SJCRH30 (cell line): Measurements from ENCODE around the gene MEP1A. TPM values are rescaled to one million over a fixed set of nuclear protein-coding genes. Genes with fewer than 3 reads are reported as not detected.
A peak's percentile ranks its signal among the peaks of the same experiment; 100 is the strongest.

Experiments used
- DNase-seq, 2 experiments: peaks; one replicate each; pipeline ENCODE4 v3.0.0-alpha.2; 2015 to 2020
- H3K27ac ChIP-seq: fragments of 250-450 bp; sonication (Bioruptor Pico); 2 replicates; pipeline ENCODE4 v1.5.1; 2020; ENCODE audit warnings: mild to moderate bottlenecking, moderate library complexity
- H3K27me3 ChIP-seq: fragments of 250-450 bp; sonication (Bioruptor Pico); 2 replicates; pipeline ENCODE4 v1.5.1; 2020; ENCODE audit warnings: mild to moderate bottlenecking, moderate library complexity
- H3K36me3 ChIP-seq: fragments of 250-450 bp; sonication (Bioruptor Pico); 2 replicates; pipeline ENCODE4 v1.5.1; 2020; ENCODE audit warnings: mild to moderate bottlenecking, moderate library complexity
- H3K4me1 ChIP-seq: fragments of 250-450 bp; sonication (Bioruptor Pico); 2 replicates; pipeline ENCODE4 v1.5.1; 2020; ENCODE audit warnings: mild to moderate bottlenecking, moderate library complexity
- H3K4me3 ChIP-seq: fragments of 250-450 bp; sonication (Bioruptor Pico); 2 replicates; pipeline ENCODE4 v1.5.1; 2020; ENCODE audit warnings: mild to moderate bottlenecking, moderate library complexity
- H3K9me3 ChIP-seq: fragments of 250-450 bp; sonication (Bioruptor Pico); replicated peaks from 2 replicates; pipeline ENCODE4 v1.5.1; 2020; ENCODE audit warnings: mild to moderate bottlenecking, moderate library complexity
- total RNA-seq: library from RNA; depleted of rRNA; stranded (reverse); fragments of >200 nt; shearing (Covaris generic); gene quantifications from 2 replicates; pipeline ENCODE4 v1.2.3, GENCODE V29; 2014

MEP1A gene
- total RNA-seq, 1 experiment from 2014 or later, result not detected

GRCh38 chr6:46789434-46790354 is 3.5 kb upstream of the MEP1A start:
- H3K36me3 ChIP-seq, result no peaks in the 10 kb centered on the region
- no peak for DNase-seq
- H3K4me3 ChIP-seq, result no peak overlapping the region
- no peaks in the 10 kb centered on the region for H3K27me3 ChIP-seq
- no peak overlapping the region for H3K27ac ChIP-seq
- H3K4me1 ChIP-seq, result no peaks in the 10 kb centered on the region
- H3K9me3 ChIP-seq, result no peaks in the 10 kb centered on the region

- Histone ChIP-seq H3K27me3 (no peaks in the 10 kb centered on the region), H3K4me3 (no peak overlapping the region), H3K27ac (no peak overlapping the region), H3K9me3 (no peaks in the 10 kb centered on the region), H3K4me1 (no peaks in the 10 kb centered on the region), H3K36me3 (no peaks in the 10 kb centered on the region)
- DNase-seq, result no peak
Measured at GRCh38 chr6:46790355-46790874, 2.8 kb upstream of the MEP1A start.

GRCh38 chr6:46792635-46793034 is 554 bp upstream of the MEP1A start:
- DNase-seq, result no peak
- no peak overlapping the region for H3K27ac ChIP-seq
- H3K4me3 ChIP-seq, result no peak overlapping the region
- H3K27me3 ChIP-seq, result no peaks in the 10 kb centered on the region
- H3K36me3 ChIP-seq, result no peaks in the 10 kb centered on the region
- no peaks in the 10 kb centered on the region for H3K9me3 ChIP-seq
- H3K4me1 ChIP-seq, result peaks cover 13% of the 10 kb centered on the region

- H3K4me1 ChIP-seq, result peaks cover 13% of the 10 kb centered on the region
- no peak overlapping the region for H3K27ac ChIP-seq
- H3K9me3 ChIP-seq, result no peaks in the 10 kb centered on the region
- no peak overlapping the region for H3K4me3 ChIP-seq
- no peaks in the 10 kb centered on the region for H3K36me3 ChIP-seq
- no peak for DNase-seq
- H3K27me3 ChIP-seq, result no peaks in the 10 kb centered on the region
Measured at GRCh38 chr6:46794068-46794467, 879 bp downstream of the MEP1A start.

- Histone ChIP-seq H3K36me3 (no peaks in the 10 kb centered on the region), H3K4me1 (peaks cover 13% of the 10 kb centered on the region), H3K9me3 (no peaks in the 10 kb centered on the region), H3K4me3 (no peak overlapping the region), H3K27me3 (no peaks in the 10 kb centered on the region), H3K27ac (no peak overlapping the region)
- DNase-seq, result no peak
Measured at GRCh38 chr6:46795816-46796215, 2.6 kb downstream of the MEP1A start.

- H3K27ac ChIP-seq, result no peak overlapping the region
- peak in 1 of 2 experiments; percentile 53 for DNase-seq
Measured at GRCh38 chr6:46796848-46797580, 3.8 kb downstream of the MEP1A start.

GRCh38 chr6:46799657-46800056 is 6.5 kb downstream of the MEP1A start:
- no peak overlapping the region for H3K27ac ChIP-seq
- no peaks in the 10 kb centered on the region for H3K9me3 ChIP-seq
- H3K36me3 ChIP-seq, result no peaks in the 10 kb centered on the region
- DNase-seq, result no peak
- peaks cover 13% of the 10 kb centered on the region for H3K4me1 ChIP-seq
- no peaks in the 10 kb centered on the region for H3K27me3 ChIP-seq
- no peak overlapping the region for H3K4me3 ChIP-seq

More at GRCh38 chr6:46796848-46797580, 3.8 kb downstream of the MEP1A start:
- H3K36me3 ChIP-seq, result no peaks in the 10 kb centered on the region
- H3K4me3 ChIP-seq, result no peak overlapping the region
- H3K4me1 ChIP-seq, result peaks cover 13% of the 10 kb centered on the region
- no peaks in the 10 kb centered on the region for H3K9me3 ChIP-seq
- no peaks in the 10 kb centered on the region for H3K27me3 ChIP-seq

- Histone ChIP-seq H3K4me3 (no peak overlapping the region), H3K36me3 (no peaks in the 10 kb centered on the region), H3K4me1 (no peaks in the 10 kb centered on the region), H3K27me3 (no peaks in the 10 kb centered on the region), H3K27ac (no peak overlapping the region), H3K9me3 (no peaks in the 10 kb centered on the region)
- no peak for DNase-seq
Measured at GRCh38 chr6:46808806-46809205, 15.6 kb downstream of the MEP1A start.

GRCh38 chr6:46815130-46815529 is 21.9 kb downstream of the MEP1A start:
- Histone ChIP-seq H3K4me3 (no peak overlapping the region), H3K9me3 (no peaks in the 10 kb centered on the region), H3K36me3 (no peaks in the 10 kb centered on the region), H3K4me1 (no peaks in the 10 kb centered on the region), H3K27ac (no peak overlapping the region), H3K27me3 (no peaks in the 10 kb centered on the region)
- no peak for DNase-seq

- DNase-seq, result no peak
- no peak overlapping the region for H3K27ac ChIP-seq
- no peak overlapping the region for H3K4me3 ChIP-seq
Measured at GRCh38 chr6:46816626-46817025, 23.4 kb downstream of the MEP1A start.

GRCh38 chr6:46819561-46819960 is 26.4 kb downstream of the MEP1A start:
- no peak for DNase-seq
- Histone ChIP-seq H3K27me3 (no peaks in the 10 kb centered on the region), H3K4me3 (no peak overlapping the region), H3K36me3 (no peaks in the 10 kb centered on the region), H3K27ac (no peak overlapping the region), H3K4me1 (no peaks in the 10 kb centered on the region), H3K9me3 (no peaks in the 10 kb centered on the region)

More at GRCh38 chr6:46816626-46817025, 23.4 kb downstream of the MEP1A start:
- Histone ChIP-seq H3K9me3 (no peaks in the 10 kb centered on the region), H3K36me3 (no peaks in the 10 kb centered on the region), H3K4me1 (no peaks in the 10 kb centered on the region), H3K27me3 (no peaks in the 10 kb centered on the region)

GRCh38 chr6:46821458-46821881 is 28.3 kb downstream of the MEP1A start:
- Histone ChIP-seq H3K9me3 (no peaks in the 10 kb centered on the region), H3K4me3 (no peak overlapping the region), H3K27me3 (no peaks in the 10 kb centered on the region), H3K36me3 (no peaks in the 10 kb centered on the region), H3K4me1 (no peaks in the 10 kb centered on the region), H3K27ac (no peak overlapping the region)
- no peak for DNase-seq

- no peak for DNase-seq
- H3K36me3 ChIP-seq, result no peaks in the 10 kb centered on the region
Measured at GRCh38 chr6:46828939-46829338, 35.8 kb downstream of the MEP1A start.

GRCh38 chr6:46832816-46833215 is 39.6 kb downstream of the MEP1A start:
- DNase-seq, result no peak
- Histone ChIP-seq H3K27ac (no peak overlapping the region), H3K4me3 (no peak overlapping the region), H3K27me3 (no peaks in the 10 kb centered on the region), H3K36me3 (no peaks in the 10 kb centered on the region), H3K9me3 (no peaks in the 10 kb centered on the region), H3K4me1 (no peaks in the 10 kb centered on the region)

More at GRCh38 chr6:46828939-46829338, 35.8 kb downstream of the MEP1A start:
- no peaks in the 10 kb centered on the region for H3K27me3 ChIP-seq
- no peak overlapping the region for H3K27ac ChIP-seq
- no peaks in the 10 kb centered on the region for H3K4me1 ChIP-seq
- no peak overlapping the region for H3K4me3 ChIP-seq
- no peaks in the 10 kb centered on the region for H3K9me3 ChIP-seq
